Measurements from ENCODE around the gene PRADC1.

The PRADC1 gene

DNA sequence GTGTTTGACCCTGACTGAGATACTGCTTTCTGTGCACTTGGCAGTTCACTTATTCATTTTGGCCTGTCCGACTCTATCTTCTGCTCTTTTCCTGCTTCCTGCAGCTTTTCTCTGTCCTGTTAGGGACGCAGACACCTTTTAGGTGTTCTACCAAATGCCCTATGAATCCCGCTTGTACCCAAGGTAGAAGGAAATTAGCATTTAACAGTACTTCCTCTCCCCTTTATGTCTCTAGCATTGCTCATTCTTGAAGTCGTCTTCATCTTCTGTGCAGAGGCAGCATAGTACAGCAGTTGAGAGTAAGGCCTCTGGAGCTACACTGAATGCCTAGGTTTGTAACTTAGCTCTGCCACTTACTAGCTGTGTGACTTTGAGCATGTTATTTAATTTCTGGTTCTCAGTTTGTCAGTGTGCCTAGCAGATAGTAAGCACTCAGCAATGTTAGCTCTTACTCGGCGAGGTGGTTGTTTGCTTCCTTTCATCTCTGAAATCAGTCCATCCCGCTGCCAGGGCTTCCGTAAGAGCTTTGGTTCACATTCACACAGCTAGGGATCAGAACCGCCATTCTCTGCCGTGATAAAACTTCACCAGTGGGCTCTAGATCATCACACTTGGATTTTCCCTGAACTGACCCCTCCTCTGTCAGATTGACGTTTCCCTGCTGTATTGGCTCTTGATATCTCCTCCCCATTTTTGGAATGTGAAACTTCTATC lies 2.4 kb upstream of the PRADC1 start:
- TF ChIP-seq CTCF (IDR thresholded peaks at IDR 0.05; ENCODE audit: borderline replicate concordance, insufficient read depth, low read depth, low read length), result no peak
- H3K4me3 ChIP-seq (ENCODE audit: low read depth, low read length), result peak overlapping the region; percentile 84

- peak within 1 kb of the TSS; percentile 84 for H3K4me3 ChIP-seq (ENCODE audit: low read depth, low read length)
- no peak for TF ChIP-seq CTCF (IDR thresholded peaks at IDR 0.05; ENCODE audit: borderline replicate concordance, insufficient read depth, low read depth, low read length)
These were observed 1.1 kb upstream of the PRADC1 start, which contains the start of gene CCT7 for GRCh38 chr2:73233932-73234832. TSS of gene CCT7 (plus strand) at chr2:73234308. CDS start at chr2:73234379, 71 bp downstream.

GRCh38 chr2:73232403-73233153 lies 461 bp downstream of the PRADC1 start:
- peak overlapping the region; percentile 59 for H3K4me3 ChIP-seq (ENCODE audit: low read depth, low read length)
- 0 out of 2 replicates have a peak, but pooled peaks have one; percentile 9 for TF ChIP-seq CTCF (IDR thresholded peaks at IDR 0.05; ENCODE audit: borderline replicate concordance, insufficient read depth, low read depth, low read length)

DNA sequence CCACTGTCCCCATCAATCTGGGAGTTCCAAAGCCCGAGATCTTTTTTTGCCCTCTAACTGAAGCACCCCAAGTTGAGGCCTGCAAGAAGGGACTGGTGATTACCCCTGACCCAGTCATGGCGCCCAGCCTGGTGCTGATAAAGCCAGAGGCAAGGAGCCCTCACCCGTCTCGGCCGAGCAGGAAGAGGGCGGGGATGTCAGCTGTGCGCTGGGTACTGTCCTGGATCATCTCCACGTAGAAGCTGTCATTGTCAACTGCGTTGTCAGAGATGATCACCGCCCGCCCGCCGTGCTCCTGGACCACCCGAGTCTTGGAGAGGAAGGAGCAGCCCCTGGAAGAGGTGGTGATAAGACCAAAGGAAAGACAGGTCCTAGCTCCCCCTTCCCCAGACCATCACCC lies 4.4 kb downstream of the PRADC1 start:
- H3K4me3 ChIP-seq (ENCODE audit: low read depth, low read length), result no peak overlapping the region
- TF ChIP-seq CTCF (IDR thresholded peaks at IDR 0.05; ENCODE audit: borderline replicate concordance, insufficient read depth, low read depth, low read length), result no peak

DNA sequence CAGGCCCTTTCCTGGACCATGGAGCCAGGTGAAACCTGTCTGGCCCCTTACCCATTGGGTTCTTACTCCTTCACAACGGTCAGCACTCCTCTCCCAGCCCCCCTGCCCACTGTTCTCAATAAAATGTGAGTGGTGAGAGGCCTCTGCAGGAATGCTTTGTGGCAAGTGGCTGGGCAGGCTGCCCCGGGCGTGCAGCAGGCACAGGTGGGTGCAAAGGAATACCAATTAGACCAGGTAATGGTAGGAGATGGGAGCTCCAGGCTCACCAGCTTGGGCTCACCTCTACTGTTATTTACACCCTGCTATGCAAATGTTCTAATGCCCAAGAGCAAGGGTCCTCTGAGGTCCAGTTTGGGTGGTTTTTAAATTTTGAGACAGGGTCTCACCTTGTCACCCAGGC lies 6.0 kb downstream of the PRADC1 start:
- no peak overlapping the region for H3K4me3 ChIP-seq (ENCODE audit: low read depth, low read length)
- TF ChIP-seq CTCF (IDR thresholded peaks at IDR 0.05; ENCODE audit: borderline replicate concordance, insufficient read depth, low read depth, low read length), result no peak

DNA sequence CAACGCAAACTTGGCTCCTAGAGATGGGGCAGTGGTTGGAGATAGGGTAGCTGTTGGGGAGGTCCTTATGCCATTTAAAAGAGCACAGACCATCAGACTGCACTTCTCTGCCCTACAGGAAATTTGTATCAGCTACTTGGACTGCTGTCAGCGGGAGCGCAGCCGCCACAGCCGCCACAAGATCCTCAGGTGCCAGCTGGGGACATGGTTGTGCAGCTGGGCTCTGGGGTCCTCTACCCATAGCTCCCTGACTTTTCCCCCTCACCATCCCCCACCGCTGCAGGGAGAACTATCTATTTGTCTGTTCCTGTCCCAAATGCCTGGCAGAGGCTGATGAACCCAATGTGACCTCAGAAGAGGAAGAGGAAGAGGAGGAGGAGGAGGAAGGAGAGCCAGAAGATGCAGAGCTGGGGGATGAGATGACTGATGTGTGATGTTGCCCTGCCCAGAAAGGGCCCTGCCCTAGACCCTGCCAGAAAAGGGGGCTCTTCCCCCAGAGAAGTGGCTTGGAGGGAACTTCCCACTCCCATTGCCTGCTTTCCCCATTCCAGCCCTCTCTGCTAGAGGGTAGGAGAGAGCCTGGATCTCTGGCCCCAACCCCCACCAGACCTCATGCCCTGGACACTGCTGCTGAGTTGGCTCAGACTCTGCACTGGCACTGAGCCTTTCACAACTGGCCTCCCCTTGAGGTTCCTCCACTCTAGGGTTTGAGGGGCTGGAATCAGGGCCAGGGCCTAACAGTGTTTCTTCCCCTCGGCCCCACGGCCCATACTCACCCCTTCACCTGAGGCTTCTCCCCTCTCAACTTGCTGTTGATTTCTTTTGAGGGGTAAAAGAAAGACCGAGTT lies 7.3 kb downstream of the PRADC1 start:
- no peak overlapping the region for H3K4me3 ChIP-seq (ENCODE audit: low read depth, low read length)
- TF ChIP-seq CTCF (IDR thresholded peaks at IDR 0.05; ENCODE audit: borderline replicate concordance, insufficient read depth, low read depth, low read length), result no peak

Measured in GM12875 (cell line).